ENCODE results near the gene ERMP1. TPM values are rescaled to one million over a fixed set of nuclear protein-coding genes. Genes with fewer than 3 reads are reported as not detected.
"Not testable (repeated sequence)": the region's sequence is repeated elsewhere in the genome, so short reads cannot be mapped to it uniquely, and the experiment has no call there.

ERMP1 gene
- total RNA-seq, 2 experiments from 2014 or later, result 23.5 to 27.1 TPM

DNA sequence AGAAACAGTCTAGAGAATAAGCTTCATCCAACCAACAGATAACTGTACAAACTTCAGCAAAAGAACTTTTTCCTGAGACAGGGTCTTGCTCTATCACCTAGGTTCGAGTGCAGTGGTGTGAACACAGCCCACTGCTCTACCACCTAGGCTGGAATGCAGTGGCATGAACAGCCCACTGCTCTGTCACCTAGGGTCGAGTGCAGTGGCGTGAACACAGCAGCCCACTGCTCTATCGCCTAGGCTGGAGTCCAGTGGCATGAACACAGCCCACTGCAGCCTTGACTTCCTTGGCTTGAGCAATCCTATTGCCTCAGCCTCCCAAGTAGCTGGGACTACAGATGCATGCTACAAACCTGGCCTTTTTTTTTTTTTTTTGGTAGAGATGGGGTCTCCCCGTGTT lies 43.4 kb downstream of the ERMP1 start:
- intact Hi-C loops (cut with micrococcal nuclease), result loop anchor here (2.0 to 5.0 kb wide), 2 partner anchors 43 to 332 kb away; partner anchors contain the start of gene ERMP1
- no peaks in the 10 kb centered on the region for H3K9me3 Mint-ChIP-seq
- DNase-seq, result no peak
- no peak overlapping the region for H3K27ac Mint-ChIP-seq
- CTCF ChIA-PET, result interaction anchor here (1.4 kb wide), 1 partner anchor 10 kb away, joined by 4 read pairs; no protein-coding TSS in a partner anchor
- no peak overlapping the region for H3K4me3 Mint-ChIP-seq
- peaks cover 63% of the 10 kb centered on the region for H3K4me1 Mint-ChIP-seq (ENCODE audit: low read depth)
- no peaks in the 10 kb centered on the region for H3K27me3 Mint-ChIP-seq (ENCODE audit: low read depth)
- H3K36me3 Mint-ChIP-seq (ENCODE audit: low read depth), result peaks cover 50% of the 10 kb centered on the region

DNA sequence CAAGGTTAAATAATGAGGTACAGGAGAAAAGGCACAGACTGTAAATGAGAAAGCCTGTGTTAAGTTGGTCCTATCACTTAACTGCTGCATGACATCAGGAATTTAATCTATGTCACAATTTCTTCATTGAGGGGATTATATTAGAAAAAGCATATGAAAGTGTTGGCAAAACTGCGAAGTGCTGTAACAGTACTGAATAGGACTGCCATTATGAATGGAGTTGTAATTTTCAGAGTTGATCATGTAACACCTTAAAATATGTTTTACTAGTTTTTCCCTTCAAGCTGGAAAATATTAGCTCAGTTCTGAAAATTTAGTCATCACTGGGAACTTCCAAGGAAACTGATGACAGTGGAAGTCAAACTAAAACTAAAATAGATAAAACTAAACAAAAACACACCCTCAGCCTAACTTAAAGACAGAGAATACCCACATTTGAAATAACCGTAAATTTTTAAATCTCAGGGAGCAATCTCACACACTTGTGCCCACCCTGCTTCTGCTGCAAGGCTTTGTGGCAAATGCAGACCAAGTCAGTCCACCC lies 45.1 kb downstream of the ERMP1 start:
- CTCF ChIA-PET, result interaction anchor here (1.4 to 2.0 kb wide), 2 partner anchors 11 kb away, joined by 4 read pairs; no protein-coding TSS in a partner anchor
- Mint-ChIP-seq H3K27me3 (ENCODE audit: low read depth) (no peaks in the 10 kb centered on the region), H3K9me3 (peaks cover 7% of the 10 kb centered on the region), H3K36me3 (ENCODE audit: low read depth) (peaks cover 61% of the 10 kb centered on the region), H3K27ac (peak overlapping the region; percentile 75), H3K4me3 (no peak overlapping the region), H3K4me1 (ENCODE audit: low read depth) (peaks cover 52% of the 10 kb centered on the region)
- intact Hi-C loops (cut with micrococcal nuclease), result loop anchor here (1.0 to 5.0 kb wide), 3 partner anchors 20 to 331 kb away; partner anchors contain the start of gene ERMP1
- no peak for DNase-seq

DNA sequence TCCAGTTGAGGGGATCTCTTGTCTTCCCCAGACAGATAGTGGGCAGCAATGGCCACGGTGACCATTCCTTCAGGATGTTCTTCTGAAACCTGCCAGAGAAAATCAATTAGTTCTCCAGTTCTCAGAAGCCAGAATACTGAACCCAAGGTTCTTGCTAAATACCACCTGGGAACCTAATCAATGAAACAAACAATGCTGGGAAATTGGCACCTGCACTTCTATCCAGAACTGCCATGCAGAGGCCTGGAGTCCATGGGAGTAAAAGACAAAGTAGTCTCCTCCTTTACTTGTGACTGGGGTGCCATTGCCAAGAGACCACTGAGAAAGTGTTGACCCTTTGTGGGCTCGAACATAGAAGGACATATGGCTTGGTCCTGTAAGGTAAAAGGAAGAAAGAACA lies 45.7 kb downstream of the ERMP1 start:
- Mint-ChIP-seq H3K4me3 (no peak overlapping the region), H3K9me3 (peaks cover 12% of the 10 kb centered on the region), H3K27me3 (ENCODE audit: low read depth) (no peaks in the 10 kb centered on the region), H3K27ac (peak overlapping the region; percentile 75), H3K36me3 (ENCODE audit: low read depth) (peaks cover 66% of the 10 kb centered on the region), H3K4me1 (ENCODE audit: low read depth) (peaks cover 48% of the 10 kb centered on the region)
- no peak for DNase-seq
- intact Hi-C loops (cut with micrococcal nuclease), result loop anchor here (1.0 to 5.0 kb wide), 2 partner anchors 19 to 330 kb away; no protein-coding TSS in a partner anchor
- CTCF ChIA-PET, result interaction anchor here (0.8 to 2.0 kb wide), 2 partner anchors 12 to 66 kb away, joined by 3 to 4 read pairs; no protein-coding TSS in a partner anchor

DNA sequence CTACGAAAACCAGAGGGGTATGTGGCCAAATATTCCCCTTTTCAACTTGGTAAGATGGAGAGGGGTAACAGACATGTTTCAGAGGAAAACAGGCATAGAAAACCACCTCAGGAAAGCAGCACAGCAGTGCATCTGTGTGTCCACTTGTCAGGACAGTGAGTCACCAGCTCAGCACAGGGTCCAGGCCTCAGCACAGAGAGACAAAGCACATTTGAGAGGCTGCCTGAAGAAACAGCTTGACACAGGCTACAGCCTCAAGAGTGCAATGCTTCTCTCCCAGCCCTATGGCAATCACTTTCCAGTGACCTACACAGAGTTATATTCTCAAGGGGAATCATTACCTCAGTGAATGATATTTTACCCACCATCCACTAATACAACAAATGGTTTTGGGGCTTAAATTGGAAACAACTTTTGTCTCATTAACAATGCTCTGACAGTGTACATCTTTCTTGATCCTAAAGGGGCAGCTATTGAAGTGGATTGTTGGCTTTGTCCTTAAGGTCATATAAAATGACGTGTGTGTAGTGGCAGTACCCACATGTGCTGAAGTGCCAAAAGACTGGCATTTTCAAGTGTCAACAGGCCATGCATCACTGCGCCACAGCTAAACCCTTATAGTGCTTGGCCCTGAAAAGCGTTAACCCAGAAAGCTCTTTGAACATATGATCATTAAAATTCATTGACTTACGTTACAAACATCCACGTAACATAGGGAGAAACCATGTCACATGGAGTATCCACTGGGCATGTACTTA lies 46.4 kb downstream of the ERMP1 start:
- CTCF ChIA-PET, result interaction anchor here (0.8 to 2.0 kb wide), 2 partner anchors 12 to 66 kb away, joined by 3 to 4 read pairs; no protein-coding TSS in a partner anchor
- Mint-ChIP-seq H3K4me3 (no peak overlapping the region), H3K36me3 (ENCODE audit: low read depth) (peaks cover 66% of the 10 kb centered on the region), H3K27me3 (ENCODE audit: low read depth) (no peaks in the 10 kb centered on the region), H3K9me3 (peaks cover 17% of the 10 kb centered on the region), H3K27ac (peak overlapping the region; percentile 75), H3K4me1 (ENCODE audit: low read depth) (peaks cover 41% of the 10 kb centered on the region)
- intact Hi-C loops (cut with micrococcal nuclease), result loop anchor here (1.0 to 5.0 kb wide), 2 partner anchors 18 to 329 kb away; no protein-coding TSS in a partner anchor
- no peak for DNase-seq

DNA sequence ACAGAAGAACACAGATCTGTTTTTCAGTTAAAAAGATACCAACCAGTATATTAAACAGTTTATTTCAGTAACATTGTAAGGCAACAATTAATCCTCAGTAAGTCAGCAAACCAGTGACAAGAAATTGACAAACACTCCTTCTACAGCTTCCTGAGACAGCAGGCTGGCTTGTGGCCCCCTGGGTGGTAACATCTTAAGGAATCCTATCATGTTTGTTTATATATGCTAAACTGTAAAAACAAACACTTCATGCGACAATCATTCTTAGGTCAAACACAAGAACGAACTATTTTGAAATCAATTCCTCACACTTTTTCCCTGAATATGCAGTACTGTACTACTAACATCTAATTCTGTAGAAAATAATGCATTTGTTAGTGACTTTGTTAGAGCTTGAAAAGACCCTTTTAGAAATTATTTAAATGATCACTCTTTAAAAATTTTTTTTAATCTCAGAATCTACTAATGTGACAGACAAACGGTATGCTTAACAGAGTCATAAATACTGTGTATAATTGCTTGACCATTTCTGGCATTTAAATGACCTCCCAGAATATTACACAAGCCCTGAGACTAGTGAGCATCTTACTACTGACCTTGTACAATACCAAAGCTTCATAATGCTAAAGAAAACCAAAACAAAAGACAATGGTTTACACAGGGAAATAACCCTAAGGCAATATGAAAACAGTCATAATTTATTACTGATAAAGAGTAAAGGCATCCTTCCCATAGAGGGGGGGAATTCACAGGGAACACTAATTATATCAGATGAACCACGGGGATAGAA lies 48.2 kb downstream of the ERMP1 start:
- DNase-seq, result no peak
- Mint-ChIP-seq H3K9me3 (peaks cover 26% of the 10 kb centered on the region), H3K27ac (no peak overlapping the region), H3K36me3 (ENCODE audit: low read depth) (peaks cover 73% of the 10 kb centered on the region), H3K4me3 (no peak overlapping the region), H3K27me3 (ENCODE audit: low read depth) (no peaks in the 10 kb centered on the region), H3K4me1 (ENCODE audit: low read depth) (peaks cover 26% of the 10 kb centered on the region)
- CTCF ChIA-PET, result interaction anchor here (0.8 kb wide), 1 partner anchor 28 kb away, joined by 3 read pairs; no protein-coding TSS in a partner anchor
- intact Hi-C loops (cut with micrococcal nuclease), result loop anchor here (5.0 kb wide), 1 partner anchor 327 kb away; no protein-coding TSS in a partner anchor

DNA sequence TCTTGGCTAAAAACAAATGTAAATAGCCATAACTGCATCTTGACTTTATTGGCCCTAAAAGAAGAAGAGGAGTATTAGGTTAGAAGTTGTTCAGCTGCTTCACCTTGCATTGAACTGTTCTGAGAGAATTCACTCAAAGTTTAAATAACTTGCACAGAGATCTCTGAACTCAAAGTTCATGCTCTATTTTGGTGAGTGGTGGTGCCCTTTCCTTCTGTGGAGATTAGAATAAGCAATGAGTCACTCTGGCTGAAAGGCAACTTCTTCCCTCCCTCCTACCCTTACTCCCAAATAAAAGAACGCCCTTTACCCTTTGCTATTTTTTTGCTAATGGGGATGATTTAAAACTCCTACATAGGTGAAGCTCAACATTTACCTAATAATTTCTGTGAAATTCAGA lies 48.9 kb downstream of the ERMP1 start:
- peaks cover 28% of the 10 kb centered on the region for H3K9me3 Mint-ChIP-seq
- no peaks in the 10 kb centered on the region for H3K27me3 Mint-ChIP-seq (ENCODE audit: low read depth)
- H3K4me1 Mint-ChIP-seq (ENCODE audit: low read depth), result peaks cover 26% of the 10 kb centered on the region
- peaks cover 79% of the 10 kb centered on the region for H3K36me3 Mint-ChIP-seq (ENCODE audit: low read depth)
- intact Hi-C loops (cut with micrococcal nuclease), result no loop called here
- no peak for DNase-seq
- H3K4me3 Mint-ChIP-seq, result no peak overlapping the region
- no peak overlapping the region for H3K27ac Mint-ChIP-seq
- CTCF ChIA-PET, result interaction anchor here (0.8 kb wide), 1 partner anchor 27 kb away, joined by 3 read pairs; no protein-coding TSS in a partner anchor

DNA sequence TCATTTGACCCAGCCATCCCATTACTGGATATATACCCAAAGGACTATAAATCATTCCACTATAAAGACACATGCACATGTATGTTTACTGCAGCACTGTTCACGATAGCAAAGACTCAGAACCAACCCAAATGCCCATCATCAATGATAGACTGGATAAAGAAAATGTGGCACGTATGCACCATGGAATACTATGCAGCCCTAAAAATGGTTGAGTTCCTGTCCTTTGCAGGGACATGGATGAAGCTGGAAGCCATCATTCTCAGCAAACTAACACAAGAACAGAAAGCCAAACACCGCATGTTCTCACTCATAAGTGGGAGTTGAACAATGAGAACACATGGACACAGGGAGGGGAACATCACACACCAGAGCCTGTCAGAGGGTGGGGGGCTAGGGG lies 49.5 kb downstream of the ERMP1 start:
- H3K36me3 Mint-ChIP-seq (ENCODE audit: low read depth), result peaks cover 81% of the 10 kb centered on the region
- CTCF ChIA-PET; H3K27ac Mint-ChIP-seq; H3K27me3 Mint-ChIP-seq (ENCODE audit: low read depth); intact Hi-C loops (cut with micrococcal nuclease); DNase-seq; H3K4me3 Mint-ChIP-seq: not testable (repeated sequence)
- peaks cover 34% of the 10 kb centered on the region for H3K9me3 Mint-ChIP-seq
- peaks cover 22% of the 10 kb centered on the region for H3K4me1 Mint-ChIP-seq (ENCODE audit: low read depth)

DNA sequence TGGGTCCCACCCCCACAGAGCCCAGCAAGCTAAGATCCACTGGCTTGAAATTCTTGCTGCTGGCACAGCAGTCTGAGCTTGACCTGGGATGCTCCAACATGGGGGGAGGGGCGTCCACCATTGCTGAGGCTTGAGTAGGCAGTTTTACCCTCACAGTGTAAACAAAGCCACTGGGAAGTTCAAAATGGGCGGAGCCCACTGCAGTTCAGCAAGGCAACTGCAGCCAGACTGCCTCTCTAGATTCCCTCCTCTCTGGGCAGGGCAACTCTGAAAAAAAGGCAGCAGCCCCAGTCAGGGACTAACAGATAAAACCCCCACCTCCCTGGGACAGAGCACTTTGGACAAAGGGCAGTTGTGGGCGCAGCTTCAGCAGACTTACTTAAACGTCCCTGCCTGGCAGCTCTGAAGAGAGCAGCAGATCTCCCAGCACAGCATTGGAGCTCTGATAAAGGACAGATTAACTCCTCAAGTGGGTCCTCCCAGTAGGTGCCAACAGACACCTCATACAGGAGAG lies 53.2 kb downstream of the ERMP1 start:
- DNase-seq; H3K4me3 Mint-ChIP-seq; H3K27me3 Mint-ChIP-seq (ENCODE audit: low read depth); H3K27ac Mint-ChIP-seq; intact Hi-C loops (cut with micrococcal nuclease); H3K4me1 Mint-ChIP-seq (ENCODE audit: low read depth): not testable (repeated sequence)
- CTCF ChIA-PET, result interaction anchor here (1.1 kb wide), 1 partner anchor 189 kb away, joined by 3 read pairs; no protein-coding TSS in a partner anchor
- Mint-ChIP-seq H3K9me3 (peaks cover 37% of the 10 kb centered on the region), H3K36me3 (ENCODE audit: low read depth) (peaks cover 77% of the 10 kb centered on the region)

DNA sequence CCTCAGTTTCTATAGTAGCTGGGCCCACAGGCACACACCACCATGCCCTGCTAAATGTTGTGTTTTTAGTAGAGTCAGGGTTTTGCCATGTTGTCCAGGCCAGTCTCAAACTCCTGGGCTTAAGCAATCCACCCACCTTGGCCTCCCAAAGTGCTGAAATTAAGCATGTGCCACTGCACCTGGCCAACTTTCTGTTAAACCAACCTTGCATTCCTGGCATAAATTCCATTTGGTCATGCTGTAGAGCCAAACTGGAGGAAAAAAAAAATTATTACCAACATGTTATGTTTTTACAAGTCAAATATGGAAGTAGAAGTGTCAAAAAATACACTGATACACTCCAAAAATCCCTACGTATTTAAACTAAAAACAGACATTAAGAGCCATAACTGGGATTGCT lies 54.1 kb downstream of the ERMP1 start:
- DNase-seq, result no peak
- CTCF ChIA-PET, result no interaction called here
- H3K4me3 Mint-ChIP-seq, result no peak overlapping the region
- intact Hi-C loops (cut with micrococcal nuclease), result no loop called here
- no peaks in the 10 kb centered on the region for H3K27me3 Mint-ChIP-seq (ENCODE audit: low read depth)
- peaks cover 3% of the 10 kb centered on the region for H3K4me1 Mint-ChIP-seq (ENCODE audit: low read depth)
- no peak overlapping the region for H3K27ac Mint-ChIP-seq
- peaks cover 37% of the 10 kb centered on the region for H3K9me3 Mint-ChIP-seq
- peaks cover 75% of the 10 kb centered on the region for H3K36me3 Mint-ChIP-seq (ENCODE audit: low read depth)

DNA sequence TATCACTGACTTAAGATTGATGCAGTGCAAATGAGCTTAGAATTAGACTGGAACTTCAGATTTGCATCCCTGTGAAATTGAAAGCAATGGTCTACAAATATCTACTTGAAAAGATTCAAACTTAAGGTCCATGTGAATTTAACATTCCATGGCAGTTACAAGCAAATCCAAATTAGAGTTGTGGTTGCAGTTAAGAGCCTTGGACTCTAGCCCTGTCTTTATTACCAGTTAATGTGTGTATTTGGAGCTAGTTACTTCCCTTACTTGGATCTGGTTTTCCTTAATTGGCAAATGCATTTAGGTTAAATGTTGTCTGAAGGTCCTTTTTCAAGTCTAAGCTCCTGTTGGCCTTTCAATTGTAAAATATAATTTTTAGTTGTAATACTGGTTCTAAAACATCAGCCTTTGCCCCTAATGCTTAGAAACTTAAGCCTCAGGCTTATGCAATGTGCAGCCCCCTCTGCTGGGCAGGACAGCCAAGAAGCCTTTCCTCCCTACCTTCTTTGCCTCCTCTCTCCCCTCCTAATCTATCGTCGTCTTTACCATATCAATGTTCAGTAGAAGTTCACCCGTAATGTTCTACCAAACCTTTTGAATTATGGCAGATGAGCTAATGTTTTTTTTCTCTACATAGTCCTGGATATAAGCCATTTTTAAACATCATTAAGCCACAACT lies 59.5 kb downstream of the ERMP1 start:
- CTCF ChIA-PET, result interaction anchor here (0.6 to 1.3 kb wide), 5 partner anchors 9 to 173 kb away, joined by 3 to 5 read pairs (median 4); no protein-coding TSS in a partner anchor
- Mint-ChIP-seq H3K9me3 (peaks cover 4% of the 10 kb centered on the region), H3K27me3 (ENCODE audit: low read depth) (no peaks in the 10 kb centered on the region), H3K36me3 (ENCODE audit: low read depth) (peaks cover 51% of the 10 kb centered on the region), H3K4me1 (ENCODE audit: low read depth) (peaks cover 10% of the 10 kb centered on the region), H3K4me3 (no peak overlapping the region), H3K27ac (no peak overlapping the region)
- DNase-seq, result peak; percentile 30
- intact Hi-C loops (cut with micrococcal nuclease), result no loop called here
